ENCODE measurements around the gene ENOX2. TPM values are rescaled to one million over a fixed set of nuclear protein-coding genes. Genes with fewer than 3 reads are reported as not detected.

Gene ENOX2
- total RNA-seq, 1 experiment from 2014 or later, result 12.9 TPM

DNA sequence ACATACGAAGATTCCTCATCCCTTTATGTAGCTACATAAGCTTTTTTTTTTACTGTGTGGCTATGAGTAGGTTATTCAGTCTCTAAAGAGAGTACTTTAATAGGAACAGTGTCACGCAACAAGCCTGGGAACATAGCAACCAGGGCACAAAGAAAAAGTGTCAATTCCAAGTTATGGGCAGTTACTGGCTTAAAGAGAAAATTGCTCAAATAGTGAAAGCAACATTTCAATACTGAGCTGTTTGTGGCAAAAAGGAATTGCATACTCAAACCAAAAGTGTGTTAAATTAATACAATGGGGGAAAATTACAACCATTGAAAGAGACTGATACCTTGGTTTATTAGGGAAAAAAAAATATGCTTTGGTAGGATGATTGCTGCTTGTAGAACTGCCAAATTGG lies 41.2 kb upstream of the ENOX2 start:
- Histone ChIP-seq H3K4me1 (ENCODE audit: control insufficient read depth in 1 of 2, insufficient read depth in 2 of 2, low read length in 2 of 2) (no peaks in the 10 kb centered on the region), H3K4me3 (replicated peaks in 1 of 2; ENCODE audit: low read depth in 1 of 2, low read length in 2 of 2) (no peak overlapping the region), H2AFZ (ENCODE audit: low read depth, low read length, poor library complexity, severe bottlenecking) (no peak overlapping the region), H3K27ac (ENCODE audit: low read depth, low read length) (no peak overlapping the region), H3K9me3 (ENCODE audit: control insufficient read depth in 1 of 2, insufficient read depth in 1 of 2, low read depth in 1 of 2, low read length in 2 of 2) (no peaks in the 10 kb centered on the region), H3K36me3 (ENCODE audit: control insufficient read depth in 1 of 2, insufficient read depth in 2 of 2, low read length in 2 of 2) (no peaks in the 10 kb centered on the region), H4K20me1 (ENCODE audit: insufficient read depth) (no peaks in the 10 kb centered on the region), H3K79me2 (ENCODE audit: insufficient read depth, low read length) (no peaks in the 10 kb centered on the region), H3K27me3 (ENCODE audit: insufficient read depth, low read length) (peaks cover 3% of the 10 kb centered on the region; the same call in 1 of the 2 replicates), H3K4me2 (ENCODE audit: low read length) (no peak overlapping the region), H3K9me2 (ENCODE audit: insufficient read depth) (no peaks in the 10 kb centered on the region), H3K9ac (ENCODE audit: low read length) (no peak overlapping the region)
- ChIA-PET POLR2A (no interaction called here), RAD21 (ENCODE audit: low non-redundant PET in 1 of 2, low total read pairs in 2 of 2, uncharacterized antibody in 2 of 2, unreplicated experiment in 2 of 2) (no interaction called here), CTCF (no interaction called here)
- DNase-seq (ENCODE audit: low read depth, low spot score) (no peak), ATAC-seq (no peak)
- intact Hi-C loops (cut with micrococcal nuclease), result no loop called here
- TF ChIP-seq, protein P1, sequence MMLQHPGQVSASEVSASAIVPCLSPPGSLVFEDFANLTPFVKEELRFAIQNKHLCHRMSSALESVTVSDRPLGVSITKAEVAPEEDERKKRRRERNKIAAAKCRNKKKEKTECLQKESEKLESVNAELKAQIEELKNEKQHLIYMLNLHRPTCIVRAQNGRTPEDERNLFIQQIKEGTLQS (IDR thresholded peaks at IDR 0.05), result no peak
- TF ChIP-seq POLR2A (IDR thresholded peaks at IDR 0.05; ENCODE audit: borderline replicate concordance, extremely low read depth, insufficient read depth, insufficient read length) (no peak), YY1 (IDR thresholded peaks at IDR 0.05; ENCODE audit: extremely low read depth, insufficient replicate concordance, low read depth, low read length) (no peak), SP1 (IDR thresholded peaks at IDR 0.05; ENCODE audit: low read depth) (no peak), SRF (IDR thresholded peaks at IDR 0.05; ENCODE audit: low read depth) (no peak), RAD21 (IDR thresholded peaks at IDR 0.05; ENCODE audit: low read depth) (no peak), ELF1 (IDR thresholded peaks at IDR 0.05; ENCODE audit: borderline replicate concordance, low read depth) (no peak), POLR2AphosphoS5 (IDR thresholded peaks at IDR 0.05; ENCODE audit: low read depth, low read length) (no peak), TCF7L2 (IDR thresholded peaks at IDR 0.05; ENCODE audit: borderline replicate concordance, extremely low read depth, insufficient read depth, insufficient read length) (no peak), FOSL1 (IDR thresholded peaks at IDR 0.05; ENCODE audit: low read depth) (no peak)
- TF ChIP-seq, protein P2, sequence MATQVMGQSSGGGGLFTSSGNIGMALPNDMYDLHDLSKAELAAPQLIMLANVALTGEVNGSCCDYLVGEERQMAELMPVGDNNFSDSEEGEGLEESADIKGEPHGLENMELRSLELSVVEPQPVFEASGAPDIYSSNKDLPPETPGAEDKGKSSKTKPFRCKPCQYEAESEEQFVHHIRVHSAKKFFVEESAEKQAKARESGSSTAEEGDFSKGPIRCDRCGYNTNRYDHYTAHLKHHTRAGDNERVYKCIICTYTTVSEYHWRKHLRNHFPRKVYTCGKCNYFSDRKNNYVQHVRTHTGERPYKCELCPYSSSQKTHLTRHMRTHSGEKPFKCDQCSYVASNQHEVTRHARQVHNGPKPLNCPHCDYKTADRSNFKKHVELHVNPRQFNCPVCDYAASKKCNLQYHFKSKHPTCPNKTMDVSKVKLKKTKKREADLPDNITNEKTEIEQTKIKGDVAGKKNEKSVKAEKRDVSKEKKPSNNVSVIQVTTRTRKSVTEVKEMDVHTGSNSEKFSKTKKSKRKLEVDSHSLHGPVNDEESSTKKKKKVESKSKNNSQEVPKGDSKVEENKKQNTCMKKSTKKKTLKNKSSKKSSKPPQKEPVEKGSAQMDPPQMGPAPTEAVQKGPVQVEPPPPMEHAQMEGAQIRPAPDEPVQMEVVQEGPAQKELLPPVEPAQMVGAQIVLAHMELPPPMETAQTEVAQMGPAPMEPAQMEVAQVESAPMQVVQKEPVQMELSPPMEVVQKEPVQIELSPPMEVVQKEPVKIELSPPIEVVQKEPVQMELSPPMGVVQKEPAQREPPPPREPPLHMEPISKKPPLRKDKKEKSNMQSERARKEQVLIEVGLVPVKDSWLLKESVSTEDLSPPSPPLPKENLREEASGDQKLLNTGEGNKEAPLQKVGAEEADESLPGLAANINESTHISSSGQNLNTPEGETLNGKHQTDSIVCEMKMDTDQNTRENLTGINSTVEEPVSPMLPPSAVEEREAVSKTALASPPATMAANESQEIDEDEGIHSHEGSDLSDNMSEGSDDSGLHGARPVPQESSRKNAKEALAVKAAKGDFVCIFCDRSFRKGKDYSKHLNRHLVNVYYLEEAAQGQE (IDR thresholded peaks at IDR 0.05; ENCODE audit: low read depth), result no peak
- BruUV-seq (replicated peaks), result no TSS peak

All from HCT116 (cell line).